H1 (cell line): ENCODE data around the gene LIPJ. TPM values are rescaled to one million over a fixed set of nuclear protein-coding genes. Genes with fewer than 3 reads are reported as not detected.

Experiments used
- CTCF ChIA-PET: fragments of 300-600 bp; sonication (Branson Sonifier 250); formaldehyde crosslinking; loops from one replicate; lab custom pipeline; 2021; ENCODE audit not compliant: partially characterized antibody; lab: Charles Lee
- POLR2A ChIA-PET: fragments of 300-600 bp; sonication (Branson Sonifier 250); formaldehyde crosslinking; loops from one replicate; lab custom pipeline; 2021; ENCODE audit warnings: inconsistent platforms; ENCODE audit not compliant: partially characterized antibody; lab: Charles Lee
- DNase-seq, 2 experiments: peaks; one replicate each; pipeline versions ENCODE4 v3.0.0 to v3.0.0-alpha.2; 2010 to 2022; ENCODE audit warnings: low spot score in 2 of 2, low read depth in 1 of 2, mixed read lengths in 1 of 2
- FAIRE-seq: peaks from 2 replicates; lab custom pipeline; 2011; peaks lifted over from hg19 to GRCh38; lab: Jason Lieb, UNC
- H2AFZ ChIP-seq: 2 replicates; pipeline ENCODE4 v1.8.1; 2012; ENCODE audit warnings: low read length, inconsistent platforms
- H2AK5ac ChIP-seq: 2 replicates; pipeline ENCODE4 v1.6.1; 2013; ENCODE audit warnings: low read depth, low read length
- H2BK120ac ChIP-seq: replicated peaks from 2 replicates; pipeline ENCODE3; 2013; ENCODE audit warnings: low read depth, low read length, inconsistent platforms
- H2BK12ac ChIP-seq: 2 replicates; pipeline ENCODE4 v1.6.1; 2013; ENCODE audit warnings: low read depth, low read length
- H2BK15ac ChIP-seq: 2 replicates; pipeline ENCODE4 v1.6.1; 2013; ENCODE audit warnings: low read length
- H2BK20ac ChIP-seq: 2 replicates; pipeline ENCODE4 v1.6.1; 2013; ENCODE audit warnings: low read length
- H2BK5ac ChIP-seq: 2 replicates; pipeline ENCODE4 v1.6.1; 2013; ENCODE audit warnings: low read depth, low read length
- H3K14ac ChIP-seq: 2 replicates; pipeline ENCODE4 v1.6.1; 2013; ENCODE audit warnings: inconsistent platforms; ENCODE audit not compliant: insufficient read length
- H3K18ac ChIP-seq: 2 replicates; pipeline ENCODE4 v1.6.1; 2013; ENCODE audit warnings: low read length; ENCODE audit errors: extremely low read depth
- H3K23ac ChIP-seq: 2 replicates; pipeline ENCODE4 v1.6.1; 2013; ENCODE audit warnings: inconsistent platforms; ENCODE audit not compliant: insufficient read length
- H3K23me2 ChIP-seq: 2 replicates; pipeline ENCODE4 v1.6.1; 2013; ENCODE audit warnings: low read depth, low read length
- H3K27ac ChIP-seq: 2 replicates; pipeline ENCODE4 v1.6.1; 2011; ENCODE audit warnings: low read depth, low read length, inconsistent platforms
- H3K27me3 ChIP-seq, 4 experiments: replicated peaks in 1 of 4; 1 replicate in 1 of 4; 2 replicates in 3 of 4; pipeline versions ENCODE4 v1.6.1 to v1.8.1; 2011 to 2013; ENCODE audit warnings: low read length in 3 of 4, mild to moderate bottlenecking in 3 of 4, inconsistent platforms in 2 of 4, mixed read lengths in 2 of 4, moderate library complexity in 1 of 4; ENCODE audit not compliant: control insufficient read depth in 3 of 4, insufficient read depth in 3 of 4; ENCODE audit errors: extremely low read depth in 1 of 4
- H3K36me3 ChIP-seq, 4 experiments: 2 replicates each; pipeline versions ENCODE4 v1.6.1 to v1.8.1; 2011 to 2013; ENCODE audit warnings: mild to moderate bottlenecking in 4 of 4, low read length in 3 of 4, moderate library complexity in 2 of 4, control low read depth in 1 of 4, inconsistent platforms in 1 of 4; ENCODE audit not compliant: insufficient read depth in 4 of 4, control insufficient read depth in 2 of 4
- H3K4ac ChIP-seq: replicated peaks from 2 replicates; pipeline ENCODE3; 2013; ENCODE audit warnings: low read length, low read depth, mixed read lengths, inconsistent platforms; ENCODE audit not compliant: insufficient read length
- H3K4me1 ChIP-seq, 4 experiments: replicated peaks in 1 of 4; 1 replicate in 1 of 4; 2 replicates in 3 of 4; pipeline versions ENCODE4 v1.6.1 to v1.8.1; 2011 to 2013; ENCODE audit warnings: low read length in 3 of 4, inconsistent platforms in 2 of 4, mixed read lengths in 1 of 4; ENCODE audit not compliant: insufficient read depth in 4 of 4, control insufficient read depth in 3 of 4
- H3K4me2 ChIP-seq, 2 experiments: 2 replicates each; pipeline versions ENCODE4 v1.6.1 to v1.8.1; 2011 to 2013; ENCODE audit warnings: low read depth in 2 of 2, low read length in 2 of 2, control low read depth in 1 of 2, inconsistent platforms in 1 of 2, mild to moderate bottlenecking in 1 of 2; ENCODE audit not compliant: insufficient read depth in 1 of 2
- H3K4me3 ChIP-seq, 4 experiments: fragments of 200-600, 300-600 bp in 1 of 4; sonication (generic), shearing (Covaris generic), sonication (Bioruptor Twin) in 1 of 4; 2 replicates each; pipeline versions ENCODE4 v1.5.1 to v1.8.1; 2011 to 2016; ENCODE audit warnings: low read length in 4 of 4, low read depth in 3 of 4, control low read depth in 2 of 4, inconsistent platforms in 2 of 4, mild to moderate bottlenecking in 2 of 4, mixed read lengths in 1 of 4, moderate library complexity in 1 of 4; ENCODE audit not compliant: insufficient read depth in 2 of 4; ENCODE audit errors: extremely low read depth in 1 of 4
- H3K56ac ChIP-seq: replicated peaks from 2 replicates; pipeline ENCODE3; 2013; ENCODE audit warnings: low read depth, mild to moderate bottlenecking, mixed read lengths, low read length, inconsistent platforms; ENCODE audit not compliant: insufficient read length
- H3K79me1 ChIP-seq: 2 replicates; pipeline ENCODE4 v1.6.1; 2013; ENCODE audit warnings: low read depth, low read length, control low read depth
- H3K79me2 ChIP-seq, 2 experiments: 2 replicates each; pipeline versions ENCODE4 v1.6.1 to v1.8.1; 2012 to 2013; ENCODE audit warnings: low read length in 2 of 2, mild to moderate bottlenecking in 2 of 2, inconsistent platforms in 1 of 2; ENCODE audit not compliant: insufficient read depth in 2 of 2, control insufficient read depth in 1 of 2
- H3K9ac ChIP-seq, 4 experiments: replicated peaks in 1 of 4; 1 replicate in 1 of 4; 2 replicates in 3 of 4; pipeline versions ENCODE4 v1.6.1 to v1.8.1; 2011 to 2013; ENCODE audit warnings: low read depth in 3 of 4, low read length in 3 of 4, control low read depth in 2 of 4, mild to moderate bottlenecking in 2 of 4, moderate library complexity in 2 of 4, inconsistent platforms in 1 of 4; ENCODE audit errors: extremely low read depth in 1 of 4
- H3K9me3 ChIP-seq, 2 experiments: 2 replicates each; pipeline versions ENCODE4 v1.6.1 to v1.8.1; 2012 to 2013; ENCODE audit warnings: mild to moderate bottlenecking in 2 of 2, moderate library complexity in 2 of 2, control low read depth in 1 of 2, inconsistent platforms in 1 of 2, low read depth in 1 of 2, low read length in 1 of 2, mixed read lengths in 1 of 2; ENCODE audit not compliant: insufficient read depth in 2 of 2
- H4K20me1 ChIP-seq, 2 experiments: replicated peaks in 1 of 2; 2 replicates each; pipeline versions ENCODE3 to v1.8.1; 2011 to 2013; ENCODE audit warnings: inconsistent platforms in 2 of 2, low read length in 2 of 2, mild to moderate bottlenecking in 1 of 2; ENCODE audit not compliant: insufficient read depth in 2 of 2, control insufficient read depth in 1 of 2
- H4K5ac ChIP-seq: 2 replicates; pipeline ENCODE4 v1.6.1; 2013; ENCODE audit warnings: low read length, low read depth, mixed read lengths, inconsistent platforms; ENCODE audit not compliant: insufficient read length
- H4K8ac ChIP-seq: 2 replicates; pipeline ENCODE4 v1.8.0; 2013; ENCODE audit warnings: mild to moderate bottlenecking, moderate library complexity, low read length, inconsistent platforms; ENCODE audit not compliant: insufficient read depth; ENCODE audit errors: extremely low read depth
- H4K91ac ChIP-seq: replicated peaks from 2 replicates; pipeline ENCODE3; 2013; ENCODE audit warnings: low read length, mixed read lengths, inconsistent platforms; ENCODE audit not compliant: insufficient read length
- BRCA1 ChIP-seq: IDR thresholded peaks from 2 replicates; pipeline ENCODE4 v1.6.1; 2012; ENCODE audit warnings: low read depth, low read length, improper control_type of control experiment
- CBX5 ChIP-seq: fragments of 300-800, 300-1000 bp; sonication (generic); IDR thresholded peaks from 2 replicates; pipeline ENCODE4 v1.7.1; 2016; ENCODE audit warnings: antibody characterized with exemption, low read length, low read depth
- CEBPB ChIP-seq: IDR thresholded peaks from 2 replicates; pipeline ENCODE4 v1.6.1; 2012; ENCODE audit warnings: low read depth, low read length
- EP300 ChIP-seq, 2 experiments: IDR thresholded peaks; 1 replicate in 1 of 2; 2 replicates in 1 of 2; pipeline ENCODE4 v1.6.1; 2011 to 2012; ENCODE audit warnings: low read depth in 2 of 2, low read length in 2 of 2, mild to moderate bottlenecking in 2 of 2, borderline replicate concordance in 1 of 2, inconsistent platforms in 1 of 2, moderate library complexity in 1 of 2
- FOSL1 ChIP-seq: IDR thresholded peaks from 2 replicates; pipeline ENCODE4 v1.6.1; 2011; ENCODE audit warnings: mild to moderate bottlenecking, low read depth, low read length, moderate library complexity; ENCODE audit not compliant: insufficient read depth
- RXRA ChIP-seq: IDR thresholded peaks from 2 replicates; pipeline ENCODE4 v1.6.1; 2011; ENCODE audit warnings: low read depth, mild to moderate bottlenecking, low read length, moderate library complexity; ENCODE audit not compliant: insufficient read depth
- TEAD4 ChIP-seq: IDR thresholded peaks from 2 replicates; pipeline ENCODE4 v1.6.1; 2012; ENCODE audit warnings: low read depth, low read length, inconsistent platforms, mixed read lengths
- WGBS, 2 experiments: shearing (Covaris generic) in 1 of 2; methylation state at CpG; one replicate each; pipeline versions ENCODE4 v1.1.6 to v1.1.7; 2013 to 2015; ENCODE audit warnings: low lambda C conversion rate in 2 of 2, mixed read lengths in 2 of 2, inconsistent platforms in 1 of 2, low coverage in 1 of 2, missing lambda C conversion rate in 1 of 2; ENCODE audit not compliant: insufficient replicate concordance in 2 of 2, insufficient coverage in 1 of 2, insufficient read length in 1 of 2; ENCODE audit errors: extremely low coverage in 1 of 2, missing lambda C conversion rate in 1 of 2; 5-methylcytosine and 5-hydroxymethylcytosine counted together
- polyA plus RNA-seq, 7 experiments: library from polyadenylated mRNA; depleted of rRNA in 3 of 7; stranded (reverse) in 5 of 7; unstranded in 2 of 7; fragments of >200 nt in 5 of 7; fragments of 200-250 nt in 2 of 7; gene quantifications; 1 replicate in 5 of 7; 2 replicates in 1 of 7; 4 replicates in 1 of 7; pipeline versions ENCODE4 v1.2.1 to v1.2.3, GENCODE V29; 2011 to 2013; ENCODE audit warnings: missing spikeins in 2 of 7, mixed read lengths in 2 of 7
- total RNA-seq: library from RNA; stranded (reverse); fragmentation: NEBNext Ultra II Directional; extraction: Animal tissue kit (Norgen Biotek cat#: 25700); gene quantifications from 2 replicates; pipeline ENCODE4 v1.2.1, GENCODE V29; 2021

Gene LIPJ
- total and polyA plus RNA-seq, 2 of the 8 experiments (the other 6 are each of a cell fraction or from before 2014, with no cell fraction given), result not detected

DNA sequence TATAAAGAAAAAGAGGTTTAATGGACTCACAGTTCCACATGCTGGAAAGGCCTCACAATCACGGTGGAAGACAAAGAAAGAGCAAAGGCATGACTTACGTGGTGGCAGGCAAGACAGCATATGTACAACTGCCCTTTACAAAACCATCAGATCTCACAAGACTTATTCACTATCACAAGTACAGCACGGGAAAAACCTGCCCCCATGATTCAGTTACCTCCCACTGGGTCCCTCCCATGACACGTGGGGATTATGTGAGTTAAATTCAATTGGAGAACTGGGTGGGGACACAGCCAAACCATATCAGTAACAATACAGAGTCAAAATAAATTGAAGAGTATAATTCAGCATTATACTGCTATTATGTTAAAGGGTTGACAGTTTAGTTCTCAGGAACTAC lies 41.2 kb upstream of the LIPJ start:
- Histone ChIP-seq H3K18ac (no peak overlapping the region), H3K4me2 (no peak overlapping the region), H3K79me2 (no peaks in the 10 kb centered on the region), H3K14ac (no peak overlapping the region), H2BK5ac (no peak overlapping the region), H2BK15ac (no peak overlapping the region), H2BK12ac (no peak overlapping the region), H3K4ac (no peak overlapping the region), H4K5ac (no peak overlapping the region), H3K27ac (no peak overlapping the region), H3K56ac (no peak overlapping the region), H4K8ac (no peak overlapping the region), H3K79me1 (no peaks in the 10 kb centered on the region), H3K9ac (no peak overlapping the region), H3K9me3 (no peaks in the 10 kb centered on the region), H3K27me3 (no peaks in the 10 kb centered on the region), H2AK5ac (no peak overlapping the region), H4K91ac (no peak overlapping the region), H2BK20ac (no peak overlapping the region), H4K20me1 (no peaks in the 10 kb centered on the region), H3K4me3 (no peak overlapping the region), H3K23ac (no peak overlapping the region), H2AFZ (no peak overlapping the region), H3K4me1 (no peaks in the 10 kb centered on the region), H3K36me3 (no peaks in the 10 kb centered on the region), H2BK120ac (no peak overlapping the region), H3K23me2 (no peaks in the 10 kb centered on the region)
- DNase-seq, result no peak
- ChIA-PET CTCF (no interaction called here), POLR2A (no interaction called here)
- 61% methylated on average over 4 of the region's 4 CpGs; no CpG with 5 or more reads in 1 of the 2 experiments for WGBS, 2 experiments
- FAIRE-seq, result no peak
- TF ChIP-seq CEBPB (no peak), TEAD4 (no peak), RXRA (no peak), BRCA1 (no peak), CBX5 (no peak), EP300 (IDR thresholded peaks at IDR 0.05; ENCODE audit: borderline replicate concordance in 1 of 2, low read depth in 2 of 2, low read length in 2 of 2) (no peak), FOSL1 (no peak)
